Measurements from ENCODE around the gene OSBP2.

OSBP2 gene

DNA sequence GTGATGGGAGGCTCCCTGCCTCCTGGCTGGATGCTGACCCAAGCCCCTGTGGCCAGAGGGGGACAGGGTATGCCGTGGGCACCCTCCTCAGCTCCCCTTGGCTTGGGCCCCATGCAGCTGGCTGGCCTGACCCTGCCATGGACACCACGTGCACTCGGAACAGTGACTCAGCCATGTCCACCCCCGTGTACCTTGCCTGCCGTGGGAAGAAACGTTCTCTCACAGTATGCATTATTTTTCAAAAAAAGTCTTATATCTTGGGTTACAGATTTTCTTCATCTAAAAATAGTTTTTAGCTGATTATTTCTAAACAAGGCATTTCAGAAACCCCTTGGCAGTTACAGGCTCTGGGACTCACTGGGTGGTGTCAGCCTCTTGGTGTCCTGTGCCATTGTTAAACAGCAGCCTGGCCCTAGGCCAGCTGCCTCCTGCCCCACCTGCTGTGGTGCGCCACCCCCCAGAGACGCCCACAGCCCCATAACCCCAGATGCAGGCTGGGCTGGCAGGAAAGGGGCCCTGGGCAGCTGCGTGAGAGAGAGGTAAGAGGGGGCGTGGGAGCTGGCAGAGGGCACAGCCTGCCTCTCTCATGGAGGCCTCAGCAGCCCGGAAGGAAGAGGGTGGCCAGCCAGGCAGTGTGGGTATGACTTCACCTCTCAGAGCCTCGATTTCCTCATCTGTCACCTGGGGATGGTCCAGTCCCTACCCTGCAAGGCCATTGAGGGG, 174.2 kb downstream of the OSBP2 start:
- no peak for DNase-seq (ENCODE audit: low read depth in 2 of 2)

DNA sequence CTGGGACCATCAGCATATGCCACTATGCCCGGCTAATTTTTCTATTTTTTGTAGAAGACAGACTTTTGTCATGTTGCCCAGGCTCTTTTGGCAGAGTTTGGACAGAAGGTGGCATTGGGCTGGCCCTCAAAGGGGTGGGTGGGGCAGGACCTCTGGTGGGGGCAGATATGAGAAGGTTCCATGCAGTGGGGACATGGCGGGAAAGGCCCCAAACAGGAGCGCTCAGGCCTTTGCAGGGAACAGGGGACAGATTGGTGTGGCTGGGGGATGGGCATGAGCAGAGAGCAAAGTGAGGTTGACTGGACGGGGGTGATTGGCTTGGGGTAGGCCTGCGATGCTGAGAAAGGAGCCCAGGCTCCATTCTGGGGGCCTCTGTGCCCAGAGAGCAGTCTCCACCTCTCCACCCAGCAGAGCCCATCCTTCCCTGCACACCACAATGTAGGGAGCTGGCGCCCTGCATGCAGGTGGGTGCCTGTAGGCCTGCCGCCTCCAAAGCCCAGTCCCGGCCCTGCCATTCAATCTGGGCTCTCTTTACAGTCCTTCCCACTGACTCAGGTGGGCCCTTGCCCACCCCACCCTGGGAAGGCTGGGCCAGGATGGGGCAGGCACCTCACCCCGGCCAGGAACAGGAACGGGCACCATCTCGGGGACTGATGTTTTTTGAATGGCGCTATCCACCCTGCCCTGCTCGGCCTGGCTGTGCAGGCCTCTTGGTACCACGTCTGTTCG, 175.2 kb downstream of the OSBP2 start:
- DNase-seq (ENCODE audit: low read depth in 2 of 2), result no peak

DNA sequence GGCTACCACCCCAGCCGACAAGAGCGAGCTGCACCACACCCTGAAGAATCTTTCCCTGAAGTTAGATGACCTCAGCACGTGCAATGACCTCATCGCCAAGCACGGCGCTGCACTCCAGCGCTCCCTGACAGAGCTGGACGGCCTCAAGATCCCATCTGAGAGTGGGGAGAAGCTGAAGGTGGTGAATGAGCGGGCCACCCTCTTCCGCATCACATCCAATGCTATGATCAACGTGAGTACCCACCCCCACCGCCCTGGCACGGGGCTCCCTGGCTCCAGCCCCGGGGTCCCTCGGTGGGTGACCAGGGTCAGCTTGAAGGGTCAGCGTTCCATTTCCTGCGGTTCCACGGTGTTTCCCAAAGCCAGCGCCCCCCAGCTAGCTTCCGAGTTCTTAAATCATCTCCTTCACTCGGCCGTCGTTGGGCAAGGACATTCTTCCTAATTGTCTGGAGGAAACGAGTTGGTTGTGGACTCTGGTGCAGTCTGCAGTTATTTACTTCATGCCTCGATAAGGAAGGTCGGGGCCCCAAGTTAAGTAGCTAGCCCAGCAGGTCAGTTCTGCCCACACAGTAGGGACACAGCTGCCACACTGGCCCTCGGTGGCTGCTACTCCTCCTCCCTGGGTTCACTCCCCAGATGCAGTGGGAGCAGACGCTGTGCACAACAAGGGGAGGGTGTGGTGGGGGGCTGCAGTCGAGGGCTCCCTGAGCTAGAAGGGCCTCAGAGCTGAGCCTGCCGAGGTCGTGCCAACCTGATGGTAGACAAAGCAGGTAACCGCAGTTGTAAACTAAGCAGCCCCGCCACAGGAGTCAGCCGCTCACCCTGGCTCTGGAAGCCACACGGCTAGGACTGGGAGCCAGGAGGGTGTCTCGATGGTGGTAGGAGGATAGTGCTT, 176.0 kb downstream of the OSBP2 start:
- no peak for DNase-seq (ENCODE audit: low read depth in 2 of 2)

DNA sequence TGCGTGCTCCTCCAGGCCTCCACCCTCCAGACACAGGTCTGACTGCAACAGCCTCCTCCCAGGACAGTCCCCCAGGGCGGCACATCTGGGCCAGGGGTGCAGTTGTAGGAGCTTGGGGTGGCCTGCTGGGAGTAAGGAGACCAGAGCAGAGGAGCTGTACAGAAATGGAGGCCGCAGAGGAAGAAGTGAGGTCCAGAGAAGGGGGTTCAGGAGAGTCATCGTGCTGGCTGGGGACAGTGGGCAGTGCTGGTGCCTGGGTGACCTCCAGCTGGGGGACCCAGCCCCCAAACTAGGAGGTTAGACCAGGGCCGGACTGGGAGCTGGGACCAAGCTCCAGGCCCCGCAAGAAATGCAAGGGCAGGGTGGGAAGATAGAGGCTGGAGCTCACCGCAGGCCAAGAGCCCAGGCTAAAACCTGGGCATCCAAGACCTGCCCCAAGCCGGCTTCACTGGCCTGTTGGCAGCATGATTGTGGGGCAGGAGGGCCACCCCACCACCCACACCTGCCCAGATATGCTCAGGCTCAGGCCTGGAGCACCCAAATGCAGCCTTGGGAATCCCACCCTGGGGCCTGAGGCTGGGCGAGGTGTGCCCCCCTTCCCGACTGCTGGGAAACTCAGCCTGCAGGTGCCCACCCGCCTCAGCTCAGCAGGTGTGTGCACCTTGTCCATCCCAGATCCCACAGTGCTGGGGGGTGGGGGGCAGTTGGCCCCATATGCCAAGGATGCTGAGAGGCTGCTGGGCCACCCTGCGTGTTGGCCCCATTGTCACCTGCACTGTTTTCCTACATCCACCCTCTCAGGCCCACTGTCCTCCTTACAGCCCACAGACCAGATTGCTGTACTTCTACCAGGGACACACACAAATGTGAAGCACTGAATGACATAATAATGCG, 177.0 kb downstream of the OSBP2 start:
- no peak for DNase-seq (ENCODE audit: low read depth in 2 of 2)

DNA sequence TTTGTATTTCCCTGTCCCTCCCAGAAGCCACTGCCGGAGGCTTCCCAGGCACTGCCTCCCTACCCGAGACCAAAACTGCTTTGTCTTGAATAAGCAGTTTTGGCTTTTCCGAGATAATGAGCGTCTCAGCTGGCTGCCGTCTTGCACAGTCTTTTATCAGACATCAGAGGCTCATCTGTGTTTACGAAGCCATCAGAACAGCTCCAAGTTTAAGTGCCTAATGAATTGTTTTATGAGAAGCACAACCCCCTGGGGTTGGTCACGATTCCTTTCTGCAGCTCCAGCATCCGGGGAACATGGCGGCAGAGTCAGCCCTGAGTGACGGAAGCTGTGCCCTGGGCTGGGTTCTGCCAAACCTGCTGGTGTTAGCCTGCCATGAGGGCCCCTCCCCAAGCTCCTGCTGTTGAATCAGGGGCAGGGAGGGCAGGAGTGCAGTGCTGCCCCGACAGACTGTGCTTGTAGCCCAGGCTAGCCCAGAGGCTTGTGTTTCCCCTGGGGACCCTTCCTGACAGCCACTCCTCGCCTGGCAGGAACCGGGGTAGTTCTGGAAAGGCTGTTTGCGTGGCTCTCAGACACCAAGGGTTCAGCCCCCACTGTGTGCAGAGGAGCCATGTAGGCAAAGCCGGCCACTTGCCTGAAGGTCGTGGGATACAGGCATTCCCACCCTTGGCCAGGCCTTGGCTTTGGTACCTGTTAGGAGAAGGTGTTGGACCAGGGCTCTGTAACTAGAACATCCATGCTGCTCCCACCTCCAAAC, 177.8 kb downstream of the OSBP2 start:
- DNase-seq (ENCODE audit: low read depth in 2 of 2), result no peak

DNA sequence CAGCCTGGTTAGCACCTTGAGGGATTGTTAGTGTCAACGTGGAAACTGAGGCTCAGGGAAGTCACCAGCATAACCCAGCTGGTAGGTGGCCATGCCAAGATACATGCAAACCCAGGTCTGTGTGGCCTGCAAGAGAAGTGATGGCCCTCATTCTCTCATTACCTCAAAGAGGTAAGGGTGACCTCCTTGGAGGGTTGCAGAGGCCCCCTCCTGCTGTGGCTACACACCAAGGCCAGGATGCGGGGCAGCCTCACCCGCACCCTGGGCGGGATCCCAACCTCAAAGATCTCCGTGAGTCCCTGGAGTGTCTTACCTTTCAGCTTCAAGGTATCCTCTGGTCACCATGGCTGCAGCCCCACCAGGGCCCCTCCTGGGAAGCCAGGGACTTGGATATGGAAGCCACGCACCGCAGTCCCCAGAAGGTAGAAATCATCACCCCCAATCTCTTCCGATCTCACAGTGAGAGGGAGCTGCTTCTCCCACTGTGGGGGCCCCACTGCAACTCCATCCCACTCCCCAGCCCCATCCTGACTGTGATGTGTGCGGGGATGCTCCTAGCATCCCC, 178.5 kb downstream of the OSBP2 start:
- DNase-seq (ENCODE audit: low read depth in 2 of 2), result no peak

DNA sequence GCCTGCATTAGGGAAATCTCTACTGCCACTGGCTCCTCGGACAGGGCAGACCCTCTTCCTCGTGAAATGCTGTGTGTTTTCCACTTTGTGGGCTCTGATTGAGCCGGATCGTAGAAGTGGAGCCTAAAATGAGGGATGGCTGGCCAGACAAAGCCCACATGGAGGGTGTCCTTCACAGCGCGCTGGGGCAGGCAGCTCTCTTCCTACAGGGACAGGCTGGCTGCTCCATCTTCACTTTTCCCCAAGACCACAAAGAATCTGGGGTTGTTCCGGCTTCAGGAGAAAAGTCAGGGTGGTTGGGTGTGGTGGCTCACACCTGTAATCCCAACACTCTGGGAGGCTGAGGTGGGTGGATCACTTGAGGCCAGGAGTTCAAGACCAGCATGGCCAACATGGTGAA, 179.0 kb downstream of the OSBP2 start:
- no peak for DNase-seq (ENCODE audit: low read depth in 2 of 2)

DNA sequence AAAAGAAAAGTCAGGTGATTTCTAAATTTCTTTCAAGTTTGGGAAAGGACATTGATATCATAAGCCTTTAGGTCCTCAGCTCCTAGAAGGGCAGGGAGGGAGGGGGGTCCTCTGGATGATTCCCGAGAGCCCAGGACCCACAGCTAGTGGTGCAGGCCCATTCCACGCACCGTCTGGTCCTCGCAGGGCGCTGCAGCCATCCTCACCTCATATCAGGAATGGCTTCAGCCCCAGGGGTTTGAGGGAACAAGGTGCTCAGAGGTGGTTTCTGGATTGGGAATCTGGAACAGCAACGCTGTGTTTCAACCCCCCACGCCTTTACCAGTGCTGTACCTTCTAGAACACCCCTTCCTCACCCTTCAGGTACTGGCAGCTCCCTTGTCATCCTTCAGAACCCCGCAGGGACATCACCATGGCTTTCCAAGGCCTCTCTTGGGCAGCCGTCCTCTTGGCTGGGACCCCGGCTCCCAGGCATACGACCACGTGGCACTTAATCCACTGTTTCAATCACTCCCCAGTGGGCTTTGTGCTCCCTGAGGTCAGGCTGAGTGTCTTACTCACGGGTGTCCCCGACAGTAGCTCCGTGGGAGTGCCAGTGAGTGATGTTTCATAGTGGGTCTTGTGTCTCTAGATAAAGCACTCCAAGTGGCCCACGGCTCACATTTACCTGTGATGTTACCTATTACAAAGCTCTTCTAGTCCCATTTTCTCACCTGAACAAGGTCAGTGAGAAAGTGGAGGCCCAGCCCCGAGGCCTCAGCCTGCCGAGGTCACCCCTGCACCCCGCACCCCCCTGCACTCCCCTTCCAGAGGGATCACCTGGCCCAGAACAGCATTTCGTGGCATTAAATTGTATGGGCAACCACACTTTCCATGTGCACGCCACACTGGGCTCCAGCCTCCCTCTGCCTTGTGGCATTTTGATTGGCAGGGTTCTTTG, 180.0 kb downstream of the OSBP2 start:
- DNase-seq (ENCODE audit: low read depth in 2 of 2), result no peak

DNA sequence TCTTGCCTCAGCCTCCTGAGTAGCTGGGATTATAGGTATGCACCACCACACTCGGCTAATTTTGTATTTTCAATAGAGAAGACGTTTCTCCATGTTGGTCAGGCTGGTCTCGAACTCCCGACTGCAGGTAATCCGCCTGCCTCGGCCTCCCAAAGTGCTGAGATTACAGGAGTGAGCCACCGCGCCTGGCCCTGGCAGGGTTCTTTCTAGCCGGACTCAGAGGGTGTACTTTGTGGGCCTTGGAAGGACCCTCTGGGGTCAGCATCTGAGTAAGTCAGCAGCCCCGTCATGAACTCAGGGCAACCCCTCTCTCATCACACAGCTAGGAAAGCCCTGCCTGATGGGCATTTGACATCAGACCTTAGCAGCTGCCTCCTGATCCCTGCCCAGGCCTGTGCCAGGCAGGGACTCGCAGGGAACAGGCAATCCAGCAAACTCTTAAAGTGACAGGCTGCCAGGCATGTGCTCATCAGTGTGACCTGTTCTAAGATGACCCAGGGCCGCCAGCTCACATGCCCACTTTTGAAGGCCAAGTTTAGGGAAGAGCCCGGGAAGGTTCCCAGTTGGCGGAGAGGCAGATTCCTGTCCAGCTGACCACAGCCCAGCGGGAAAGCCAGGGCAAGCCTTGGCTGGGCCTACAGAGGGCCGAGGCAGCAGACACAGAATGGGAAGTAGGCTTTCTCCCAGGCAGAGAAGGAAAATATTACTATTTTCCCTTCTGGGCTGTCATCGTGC, 181.0 kb downstream of the OSBP2 start:
- no peak for DNase-seq (ENCODE audit: low read depth in 2 of 2)

DNA sequence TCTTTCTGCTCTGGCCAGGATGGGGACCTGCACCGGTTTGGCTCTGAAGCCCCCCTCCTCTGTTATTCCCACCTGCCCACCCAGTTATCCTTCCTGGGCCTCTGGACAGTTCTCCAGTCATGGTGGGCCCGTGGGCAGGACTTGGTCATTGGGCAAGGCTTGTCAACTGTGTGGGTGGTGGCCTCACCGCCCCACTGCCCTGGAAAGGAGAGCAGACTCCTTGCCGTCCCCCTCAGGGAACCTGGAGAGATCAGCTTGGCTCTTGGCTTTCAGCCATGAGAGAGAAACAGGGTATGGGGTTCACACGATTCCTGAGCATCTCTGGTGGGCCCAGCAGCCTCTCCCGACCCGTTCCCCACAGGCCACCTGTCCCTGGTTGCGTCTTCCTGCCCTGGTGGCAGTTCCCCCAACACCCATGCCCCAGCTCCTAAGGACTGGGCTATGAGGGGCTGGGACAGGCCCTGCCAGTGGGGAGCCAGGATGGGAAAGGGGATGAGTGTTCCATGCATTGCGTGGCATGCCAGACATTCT, 181.6 kb downstream of the OSBP2 start:
- DNase-seq (ENCODE audit: low read depth in 2 of 2), result no peak

DNA sequence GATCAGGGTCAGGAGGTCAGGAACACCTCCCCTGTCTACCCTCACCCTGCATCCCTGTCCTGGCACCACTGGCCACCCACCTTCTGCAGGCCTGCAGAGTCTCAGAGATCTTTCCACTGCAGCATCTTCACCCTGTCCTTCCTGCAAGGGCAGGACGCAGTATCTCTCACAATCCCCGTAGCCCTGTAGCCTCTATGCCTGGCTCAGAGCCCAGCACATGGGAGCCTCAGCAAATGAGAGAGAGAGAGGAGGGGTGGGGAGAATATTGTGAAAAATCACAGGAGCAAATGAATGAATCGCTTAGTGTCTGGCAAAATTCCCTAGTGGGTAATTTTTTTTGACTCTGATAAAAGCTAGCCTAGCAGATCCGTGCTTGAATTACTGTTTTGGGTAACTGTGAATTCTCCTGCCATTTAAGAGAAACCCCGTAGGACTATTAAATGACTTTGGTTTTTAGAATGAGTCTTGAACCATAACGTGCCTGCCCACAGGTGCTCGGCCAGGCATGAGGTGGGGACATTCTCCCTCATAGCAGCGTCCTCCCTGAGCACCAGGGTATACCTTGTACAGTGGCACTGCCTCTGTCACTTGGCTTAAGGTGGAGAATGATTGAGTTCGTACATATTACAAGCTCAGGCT, 182.4 kb downstream of the OSBP2 start:
- DNase-seq (ENCODE audit: low read depth in 2 of 2), result no peak

DNA sequence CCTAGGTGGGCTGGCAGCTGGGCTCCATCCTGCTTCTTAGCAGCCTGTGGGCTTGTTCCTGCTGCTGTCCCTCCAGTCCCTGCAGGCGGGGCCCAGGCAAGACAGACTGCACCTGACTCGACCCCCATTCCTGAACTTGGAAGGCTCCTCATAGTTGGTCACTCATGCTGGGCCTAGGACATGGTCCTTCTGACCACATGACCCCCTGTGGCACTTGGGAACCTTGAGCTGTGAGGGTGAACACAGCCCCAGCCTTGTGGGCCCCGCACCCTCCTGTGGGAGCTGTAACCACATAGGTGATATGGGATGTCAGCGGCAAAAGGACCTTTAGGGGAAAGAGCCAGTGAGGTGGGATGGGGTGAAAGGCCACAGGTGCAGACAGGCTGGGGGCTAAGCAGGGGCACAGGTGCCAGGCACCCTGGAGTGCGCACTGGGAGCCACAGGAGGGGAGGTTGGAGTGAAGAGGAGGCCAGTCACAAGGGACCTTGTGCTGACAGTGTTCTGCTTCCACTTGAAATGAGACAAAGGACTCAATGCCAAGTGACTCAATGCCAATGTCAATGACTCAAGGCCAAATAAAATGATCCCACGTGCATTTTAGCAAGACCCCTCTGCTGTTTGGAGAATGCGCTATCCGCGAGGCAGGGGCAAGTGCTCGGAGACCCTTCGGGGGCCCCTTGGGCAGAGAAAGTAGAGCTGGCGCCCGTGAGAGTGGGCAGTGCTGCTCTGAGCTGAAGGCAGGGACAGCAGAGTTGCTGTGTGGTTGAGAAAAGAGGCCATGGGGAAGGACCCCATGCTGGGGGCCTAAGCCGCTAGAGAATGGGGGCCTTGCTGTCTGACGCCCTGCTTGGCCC, 183.2 kb downstream of the OSBP2 start:
- DNase-seq (ENCODE audit: low read depth in 2 of 2), result no peak

DNA sequence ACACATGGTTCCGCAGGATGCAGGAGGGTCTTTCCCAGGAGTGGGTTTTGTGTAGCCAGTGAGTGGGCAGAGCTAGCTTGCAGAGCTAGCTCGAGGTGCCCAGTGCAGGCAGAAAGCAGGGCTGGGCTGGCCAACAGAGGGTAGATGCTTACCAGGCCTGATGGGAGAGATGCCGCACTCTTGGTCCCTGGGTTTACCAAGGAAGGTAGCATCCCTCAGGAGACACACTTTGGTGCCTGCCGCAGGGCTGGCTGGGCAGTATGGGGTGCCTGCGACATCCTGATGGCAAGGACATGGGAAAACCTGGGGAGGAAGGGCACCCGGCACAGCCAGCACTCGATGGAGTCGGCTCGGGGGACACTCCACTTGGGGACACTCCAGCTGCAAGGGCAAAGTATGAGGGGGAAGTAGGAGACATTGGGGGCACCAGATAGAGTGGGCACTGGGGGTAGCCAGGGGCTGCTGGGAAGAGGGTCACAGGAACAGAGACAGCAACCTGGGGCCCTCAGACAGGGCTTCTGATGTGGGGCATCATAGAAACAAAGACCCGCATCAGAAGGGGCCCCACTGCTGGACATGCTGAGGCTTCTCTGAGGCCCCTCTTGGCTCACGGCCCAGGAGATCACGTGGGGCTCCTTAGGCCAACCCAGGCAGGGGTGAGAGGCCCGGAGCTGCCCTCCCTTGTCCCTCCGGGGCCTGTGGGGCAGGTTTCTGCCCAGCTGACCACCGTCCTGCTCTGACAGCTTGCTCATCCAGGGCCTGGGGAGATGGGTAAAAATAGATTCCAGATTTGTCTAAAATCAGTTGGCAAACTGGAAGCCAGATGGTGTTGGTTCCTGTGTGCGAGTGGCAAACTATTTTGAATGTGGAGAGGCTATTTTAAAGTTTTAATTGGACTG, 184.1 kb downstream of the OSBP2 start:
- no peak for DNase-seq (ENCODE audit: low read depth in 2 of 2)

DNA sequence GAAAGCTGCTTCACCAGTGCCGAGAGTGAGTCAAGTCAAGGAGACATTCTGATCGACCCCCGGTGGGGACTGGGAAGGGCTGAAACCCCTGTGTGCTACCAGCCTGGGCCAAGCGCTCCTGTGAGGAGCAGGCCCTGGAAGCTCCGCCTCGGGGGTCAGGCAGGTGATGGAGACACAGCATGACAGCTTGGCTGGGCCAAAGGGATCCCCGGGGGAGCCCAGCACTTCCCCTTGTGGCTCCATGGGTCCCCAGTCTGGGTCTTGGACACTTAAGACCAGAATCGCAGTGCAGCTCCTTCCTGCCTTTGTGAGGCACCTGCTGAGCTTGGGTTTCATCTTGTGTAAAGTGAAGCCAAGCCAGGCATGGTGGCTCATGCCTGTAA, 184.7 kb downstream of the OSBP2 start:
- no peak for DNase-seq (ENCODE audit: low read depth in 2 of 2)

DNA sequence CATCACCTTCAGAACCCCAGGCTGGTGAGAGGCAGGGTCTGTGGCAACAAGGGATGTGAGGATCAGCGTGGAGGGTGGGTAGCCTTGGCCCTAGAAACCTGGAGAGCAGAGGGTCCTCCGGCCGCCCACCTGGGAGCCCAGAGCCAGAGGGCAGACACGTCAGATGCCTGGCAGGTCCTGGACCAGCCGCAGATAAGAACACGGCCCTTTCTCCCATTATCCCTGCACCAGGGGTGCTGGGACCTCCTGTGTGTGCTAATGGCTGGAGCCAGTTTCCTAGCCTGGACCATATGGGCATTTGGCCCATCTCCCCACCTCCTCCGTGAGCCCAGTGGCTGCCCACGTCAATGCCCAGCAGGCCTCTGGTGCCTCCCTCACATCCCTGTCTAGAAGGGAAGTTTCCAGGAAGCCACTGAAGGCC, 185.5 kb downstream of the OSBP2 start:
- DNase-seq (ENCODE audit: low read depth in 2 of 2), result no peak

DNA sequence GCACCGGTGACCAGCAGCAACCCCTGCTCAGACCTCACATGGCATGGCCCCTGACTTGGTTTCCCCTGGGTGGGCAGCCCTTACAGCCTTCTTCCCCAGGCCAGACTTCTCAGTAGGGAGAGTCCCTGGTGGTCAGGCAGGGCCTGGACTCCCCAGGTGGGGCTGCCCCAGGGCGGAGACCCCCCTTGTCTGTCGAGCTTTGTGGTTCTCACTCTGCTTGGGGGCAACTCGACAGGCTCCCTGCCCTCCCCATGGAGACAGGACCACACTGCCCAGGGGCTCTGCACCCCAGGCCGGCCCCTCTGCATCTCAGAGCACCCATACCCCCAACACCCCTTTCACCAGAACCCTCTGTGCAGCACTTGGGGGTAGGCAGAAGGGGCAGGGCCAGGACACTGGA, 186.2 kb downstream of the OSBP2 start:
- no peak for DNase-seq (ENCODE audit: low read depth in 2 of 2)
